ENCODE data around the gene EMB.
"Not testable (repeated sequence)": the region's sequence is repeated elsewhere in the genome, so short reads cannot be mapped to it uniquely, and the experiment has no call there.

The EMB gene

GRCh38 chr5:50421184-50421950, 19.7 kb downstream of the EMB start:
- not testable (repeated sequence) for DNase-seq

- no peak for DNase-seq
These were observed 20.6 kb downstream of the EMB start for GRCh38 chr5:50420343-50420935.

- not testable (repeated sequence) for DNase-seq
These were observed 21.4 kb downstream of the EMB start for GRCh38 chr5:50419656-50420055.

GRCh38 chr5:50416637-50417036, 24.5 kb downstream of the EMB start:
- DNase-seq = peak in 2 of 6 experiments; percentile 16 to 33

- DNase-seq = peak in 4 of 6 experiments; percentile 1 to 79 (median 74)
These were observed 25.2 kb downstream of the EMB start for GRCh38 chr5:50415912-50416311.

- DNase-seq = not testable (repeated sequence)
These were observed 30.2 kb downstream of the EMB start for GRCh38 chr5:50410932-50411331.

GRCh38 chr5:50406877-50407276, 34.2 kb downstream of the EMB start:
- DNase-seq = no peak

- no peak for DNase-seq
These were observed 39.8 kb downstream of the EMB start for GRCh38 chr5:50401336-50401735.

GRCh38 chr5:50393925-50394609, 47.0 kb downstream of the EMB start:
- DNase-seq = not testable (repeated sequence)

- DNase-seq = not testable (repeated sequence)
These were observed 48.8 kb downstream of the EMB start for GRCh38 chr5:50392289-50392688.

GRCh38 chr5:50384381-50384780, 56.7 kb downstream of the EMB start:
- DNase-seq = not testable (repeated sequence)

GRCh38 chr5:50376696-50377095, 64.4 kb downstream of the EMB start:
- DNase-seq = not testable (repeated sequence)

- not testable (repeated sequence) for DNase-seq
These were observed 71.6 kb downstream of the EMB start for GRCh38 chr5:50369287-50370033.

GRCh38 chr5:50365426-50366251, 75.4 kb downstream of the EMB start:
- no peak for DNase-seq

- peak in 1 of 6 experiments; percentile 12 for DNase-seq
These were observed 76.4 kb downstream of the EMB start for GRCh38 chr5:50364535-50365309.

GRCh38 chr5:50359187-50359586, 81.9 kb downstream of the EMB start:
- DNase-seq = no peak

GRCh38 chr5:50352382-50352781, 88.7 kb downstream of the EMB start:
- peak in 1 of 6 experiments; percentile 2 for DNase-seq
